Measurements from ENCODE around the gene ZBTB7C.

ZBTB7C gene

DNA sequence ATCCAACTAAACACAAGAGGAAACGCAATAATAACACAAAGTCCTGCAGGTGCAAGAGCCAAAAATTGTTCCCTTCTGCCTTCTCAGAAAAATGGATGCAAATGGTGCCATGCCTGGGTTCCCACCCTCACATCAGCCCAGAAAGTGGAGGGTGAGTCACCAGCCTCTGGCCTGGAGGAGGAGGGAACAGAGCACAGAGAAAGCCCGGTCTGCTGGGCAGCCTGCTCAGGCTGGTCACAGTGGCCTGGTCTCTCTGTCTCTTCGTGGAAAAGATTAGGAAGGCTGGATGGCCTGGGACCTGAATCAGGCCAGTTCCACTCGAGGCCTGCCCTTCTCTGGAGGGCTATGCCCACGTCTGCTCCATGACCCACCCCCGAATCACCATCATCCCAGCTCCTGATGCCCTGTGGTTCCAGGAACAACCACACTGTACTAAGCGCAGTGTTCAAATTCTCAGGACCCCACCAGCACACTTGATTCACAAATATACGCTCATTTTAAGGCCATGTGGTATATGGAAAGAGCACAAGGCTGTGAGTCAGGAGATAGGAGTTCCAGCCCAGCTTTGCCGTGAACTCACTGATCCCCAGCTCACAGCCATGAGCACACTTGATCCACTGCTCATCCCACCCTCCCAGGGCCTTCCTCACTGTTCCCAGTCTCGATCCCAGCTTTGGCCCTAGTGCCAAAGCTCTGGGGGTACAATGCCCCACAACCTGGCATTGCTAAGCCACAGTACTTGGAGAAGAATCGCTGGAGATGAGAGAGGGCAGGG, 82.1 kb downstream of the ZBTB7C start:
- no peak for DNase-seq (ENCODE audit: extremely low read depth in 1 of 2, low read depth in 1 of 2)

DNA sequence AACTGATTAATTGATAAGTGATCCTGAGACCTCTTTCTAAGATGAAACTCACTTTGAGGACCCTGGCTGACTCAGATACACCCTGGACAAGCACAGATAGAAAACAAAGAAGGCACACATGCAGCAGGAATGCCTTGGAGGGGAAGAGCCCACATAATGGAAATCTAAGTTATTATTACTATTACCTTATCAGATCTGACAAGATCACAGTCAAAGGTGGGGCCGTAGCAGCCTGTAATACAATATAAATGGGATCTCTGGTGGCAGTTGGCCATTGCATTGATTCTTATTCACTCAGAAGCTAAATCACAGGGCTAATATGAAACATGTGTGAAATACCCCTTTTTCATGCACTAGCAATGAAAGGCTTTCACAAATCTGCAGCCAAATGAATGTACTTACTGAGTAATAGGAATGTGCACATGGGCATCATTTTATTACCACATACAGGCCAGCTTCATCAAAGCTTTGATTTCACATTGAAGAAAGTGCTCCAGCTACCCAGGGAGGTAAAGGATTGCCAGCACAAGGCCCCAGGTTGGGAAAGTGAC, 84.0 kb downstream of the ZBTB7C start:
- no peak for DNase-seq (ENCODE audit: extremely low read depth in 1 of 2, low read depth in 1 of 2)

DNA sequence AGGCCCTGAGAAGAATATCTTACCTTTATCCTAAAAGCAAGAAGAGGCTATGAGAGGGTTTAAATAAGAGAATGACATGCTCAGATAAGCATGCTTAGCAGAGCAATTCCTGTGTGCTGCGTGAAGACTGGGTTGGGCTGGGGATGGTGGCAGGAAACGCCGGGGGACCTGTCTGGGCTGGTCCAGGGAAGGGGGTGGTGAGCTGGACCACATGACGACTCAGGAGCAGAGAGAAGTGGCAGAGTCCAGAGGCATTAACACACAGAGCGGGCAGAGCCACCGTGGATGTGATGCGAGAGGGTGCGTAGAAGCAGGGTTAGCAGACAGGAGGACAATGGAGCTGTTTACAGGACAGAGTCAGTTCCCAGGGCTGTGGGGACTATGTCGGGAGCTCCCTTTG, 84.5 kb downstream of the ZBTB7C start:
- DNase-seq (ENCODE audit: extremely low read depth in 1 of 2, low read depth in 1 of 2): no peak

DNA sequence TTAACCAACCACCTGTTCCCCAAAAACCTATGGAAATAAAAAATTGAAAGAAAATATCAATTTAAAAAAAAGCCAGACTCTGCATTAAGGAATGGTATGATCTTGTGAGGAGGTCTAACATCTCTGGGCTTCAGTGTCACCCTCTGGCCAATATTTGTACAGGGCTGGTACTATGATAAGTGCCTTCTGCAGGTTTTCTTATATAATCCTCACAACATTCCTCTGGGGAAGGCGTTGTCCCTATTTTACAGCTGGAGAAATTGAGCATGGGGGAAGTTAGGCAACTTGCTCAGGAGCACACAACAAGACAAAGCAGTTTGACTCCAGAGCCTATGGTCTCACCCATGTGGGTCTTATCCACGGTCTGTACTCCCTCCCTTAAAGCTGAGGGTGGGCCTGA, 86.0 kb downstream of the ZBTB7C start:
- no peak for DNase-seq (ENCODE audit: extremely low read depth in 1 of 2, low read depth in 1 of 2)

DNA sequence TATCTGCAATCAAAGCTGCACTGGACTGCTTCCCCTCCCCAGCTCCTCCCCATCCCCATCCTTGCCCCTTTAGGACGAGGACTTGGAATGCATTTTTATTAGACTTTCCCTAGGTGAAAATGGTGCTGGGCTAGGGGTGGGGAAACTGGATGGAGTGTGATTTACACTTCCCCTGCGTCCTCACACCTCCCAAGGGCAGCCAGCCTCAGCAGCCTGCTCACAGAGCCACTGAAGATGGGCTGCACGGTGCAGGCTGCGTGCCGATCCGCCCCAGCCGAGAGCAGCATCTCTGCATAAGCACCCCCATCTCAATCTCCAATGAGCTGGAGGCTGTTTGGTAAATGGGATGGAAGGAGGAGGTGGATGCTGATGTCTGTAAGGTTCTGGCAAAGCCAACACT, 87.6 kb downstream of the ZBTB7C start:
- no peak for DNase-seq (ENCODE audit: extremely low read depth in 1 of 2, low read depth in 1 of 2)

DNA sequence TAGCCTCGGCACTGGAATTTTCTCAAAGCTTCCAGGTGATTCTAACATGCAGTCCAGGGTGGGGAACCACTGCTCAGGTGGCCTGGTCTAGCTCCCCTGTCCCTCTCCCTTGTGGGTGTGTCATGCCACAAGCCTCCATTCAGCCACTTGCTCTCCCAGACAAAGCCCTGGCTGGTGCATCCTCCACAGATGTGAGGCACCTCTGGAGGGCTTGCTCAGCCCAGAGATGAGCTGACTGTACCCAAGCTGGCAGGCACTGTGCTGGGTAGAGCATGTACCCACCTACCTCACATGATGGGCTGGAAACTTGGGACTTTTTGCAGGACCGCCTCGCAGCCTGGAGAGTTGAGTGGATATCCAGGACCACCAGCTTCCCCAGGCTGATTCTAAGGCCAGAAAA, 88.1 kb downstream of the ZBTB7C start:
- no peak for DNase-seq (ENCODE audit: extremely low read depth in 1 of 2, low read depth in 1 of 2)

DNA sequence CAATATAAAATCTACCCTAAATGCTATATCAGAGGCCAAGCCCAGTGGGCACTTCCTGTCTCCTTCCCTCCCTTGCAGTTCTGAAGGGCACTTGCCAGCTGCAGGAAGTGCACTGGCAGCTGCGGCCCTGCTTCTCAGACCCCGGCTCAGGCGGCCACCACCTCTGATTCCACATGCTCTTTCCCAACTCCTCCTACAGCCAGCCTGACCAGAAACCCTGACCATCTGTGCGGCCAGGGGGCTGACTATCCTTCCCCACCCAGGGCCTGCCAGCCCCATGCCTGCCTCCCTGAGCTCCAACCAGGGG, 88.6 kb downstream of the ZBTB7C start:
- no peak for DNase-seq (ENCODE audit: extremely low read depth in 1 of 2, low read depth in 1 of 2)

DNA sequence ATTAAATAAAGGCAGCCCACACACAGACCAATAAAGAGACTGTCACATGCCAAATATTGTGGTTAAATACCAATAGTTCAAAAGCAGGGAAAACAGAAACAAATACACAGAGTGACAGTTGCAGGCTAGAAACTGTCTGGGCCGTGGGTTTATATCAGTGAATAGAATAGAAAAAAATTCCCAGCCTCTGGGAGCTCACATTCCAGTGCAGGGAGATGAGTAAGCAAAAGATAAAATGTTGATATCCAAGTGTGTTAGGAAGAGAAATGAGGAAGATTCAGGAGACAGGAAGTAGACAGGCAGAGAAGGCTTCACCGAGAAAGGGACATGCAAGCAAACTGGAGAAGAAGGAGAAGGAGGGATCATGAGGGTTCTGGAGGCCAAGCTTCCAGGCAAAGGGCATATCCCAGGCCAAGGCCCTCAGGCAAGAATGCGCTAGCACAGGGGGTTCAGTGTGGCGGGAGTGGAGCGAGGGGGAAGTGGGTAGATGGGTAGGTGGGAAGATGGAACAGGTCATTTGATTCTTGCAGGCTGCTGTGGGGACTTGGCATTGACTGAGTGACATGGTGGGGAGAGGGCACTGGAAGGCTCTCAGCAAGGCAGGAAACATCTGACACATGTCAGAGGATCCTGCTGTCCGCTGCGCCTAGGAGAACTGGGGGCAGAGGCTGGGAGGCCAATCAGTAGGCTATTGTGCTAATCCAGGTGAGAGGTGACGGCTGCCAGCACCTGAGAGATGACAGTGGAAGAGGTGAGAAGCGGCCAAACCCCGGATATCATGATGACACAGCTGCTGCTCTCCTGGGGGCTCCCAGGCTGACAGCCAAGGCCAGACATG, 89.2 kb downstream of the ZBTB7C start:
- DNase-seq (ENCODE audit: extremely low read depth in 1 of 2, low read depth in 1 of 2): no peak

DNA sequence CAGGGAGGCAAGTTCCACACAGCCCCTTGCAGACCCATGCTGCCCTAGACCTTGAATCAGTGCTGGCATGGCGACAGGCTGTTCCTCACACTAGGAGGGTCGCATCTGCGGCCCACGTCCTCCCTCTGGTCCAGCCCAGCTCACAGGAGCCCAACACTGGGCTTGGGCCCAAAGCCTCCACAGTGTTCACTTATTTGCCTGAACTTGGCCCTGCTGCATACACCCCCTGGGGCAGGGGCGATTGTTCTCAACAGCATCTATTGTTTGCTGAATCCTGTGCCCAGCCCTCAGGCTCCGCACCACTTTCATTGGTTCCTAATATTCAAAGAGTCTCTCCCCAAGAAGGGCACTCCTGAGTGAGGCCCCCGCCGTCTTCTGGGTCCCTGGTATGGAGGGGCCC, 90.7 kb downstream of the ZBTB7C start:
- no peak for DNase-seq (ENCODE audit: extremely low read depth in 1 of 2, low read depth in 1 of 2)

DNA sequence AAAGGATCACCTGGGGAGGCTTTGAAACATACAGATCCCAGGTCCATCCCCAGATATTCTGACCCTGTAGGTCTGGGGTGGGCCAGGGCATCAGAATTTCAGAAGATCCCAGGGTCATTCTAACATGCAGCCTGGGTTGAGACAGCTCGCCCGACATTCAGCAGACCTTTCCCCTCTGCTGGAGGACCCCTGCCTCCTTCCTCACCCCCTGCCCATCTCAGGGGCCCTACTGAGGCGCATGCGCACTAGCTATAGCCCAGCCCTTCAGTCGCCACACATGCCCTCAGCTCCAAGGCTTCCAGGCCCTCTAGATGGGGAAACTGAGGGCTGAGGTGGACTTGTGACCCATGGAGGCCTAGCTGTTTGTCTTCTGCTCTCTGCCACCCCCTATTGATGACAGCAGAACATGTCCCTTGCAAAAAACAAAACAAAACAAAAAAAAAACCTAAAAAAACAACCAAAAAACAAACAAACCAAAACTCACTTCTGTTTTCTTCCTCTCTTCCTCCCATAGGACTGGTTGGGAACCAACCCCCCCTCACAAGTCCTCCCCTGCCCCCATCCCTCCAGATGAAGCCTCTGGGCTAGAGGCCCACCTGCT, 91.3 kb downstream of the ZBTB7C start:
- DNase-seq (ENCODE audit: extremely low read depth in 1 of 2, low read depth in 1 of 2): no peak

DNA sequence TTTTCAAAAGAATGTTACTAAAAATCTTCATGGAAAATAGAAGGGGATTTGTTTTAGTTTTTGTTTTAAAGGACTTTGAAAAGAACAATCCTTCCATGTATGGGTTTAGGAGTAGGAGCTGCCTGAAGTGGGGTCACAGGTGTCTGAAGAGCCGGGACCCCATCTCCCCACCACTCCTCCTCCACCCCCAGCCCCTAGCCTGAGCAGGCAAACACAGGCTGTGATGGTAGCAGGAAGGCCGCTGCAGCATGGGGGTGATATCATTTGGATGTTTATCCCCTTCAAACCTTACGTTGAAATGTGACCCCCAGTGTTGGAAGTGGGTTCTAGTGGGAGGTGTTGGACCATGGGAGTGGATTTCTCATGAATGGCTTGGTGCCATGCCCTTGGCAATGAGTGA, 93.0 kb downstream of the ZBTB7C start:
- DNase-seq (ENCODE audit: extremely low read depth in 1 of 2, low read depth in 1 of 2): no peak

DNA sequence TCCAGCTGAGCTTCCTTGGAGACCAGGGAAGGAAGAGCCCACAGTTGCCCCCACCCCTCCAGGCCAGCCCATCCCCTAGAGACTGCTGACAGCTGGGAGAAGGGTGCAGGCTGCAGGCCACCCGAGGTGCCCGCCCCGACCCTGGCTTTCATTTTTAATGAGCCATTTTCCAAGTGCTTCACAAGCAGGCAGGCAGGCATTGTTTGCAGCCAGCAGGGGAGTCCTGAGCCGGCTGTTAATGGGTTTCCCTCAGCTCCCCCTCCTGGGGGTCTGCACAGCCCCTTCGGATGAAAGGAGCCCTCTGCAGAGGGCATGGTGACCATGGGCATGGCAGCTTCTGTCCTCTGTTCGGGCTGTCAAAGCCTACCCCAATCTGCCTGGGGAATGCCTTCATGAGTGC, 94.5 kb downstream of the ZBTB7C start:
- no peak for DNase-seq (ENCODE audit: extremely low read depth in 1 of 2, low read depth in 1 of 2)

DNA sequence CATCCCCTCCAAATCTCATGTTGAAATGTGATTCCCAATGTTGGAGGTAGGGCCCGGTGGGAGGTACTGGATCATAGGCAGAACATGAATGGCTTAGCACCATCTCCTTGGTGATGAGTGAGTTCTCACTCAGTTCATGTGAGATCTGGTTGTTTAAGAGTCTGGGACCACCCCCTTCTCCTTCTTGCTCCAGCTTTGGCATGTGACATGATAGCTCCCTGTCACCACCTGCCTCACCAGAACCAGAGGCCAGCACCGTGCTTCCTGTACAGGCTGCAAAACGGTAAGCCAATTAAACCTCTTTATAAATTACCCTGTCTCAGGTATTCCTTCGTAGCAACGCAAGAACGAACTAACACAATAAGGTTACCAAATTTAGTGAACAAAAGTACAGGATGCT, 95.4 kb downstream of the ZBTB7C start:
- no peak for DNase-seq (ENCODE audit: extremely low read depth in 1 of 2, low read depth in 1 of 2)

DNA sequence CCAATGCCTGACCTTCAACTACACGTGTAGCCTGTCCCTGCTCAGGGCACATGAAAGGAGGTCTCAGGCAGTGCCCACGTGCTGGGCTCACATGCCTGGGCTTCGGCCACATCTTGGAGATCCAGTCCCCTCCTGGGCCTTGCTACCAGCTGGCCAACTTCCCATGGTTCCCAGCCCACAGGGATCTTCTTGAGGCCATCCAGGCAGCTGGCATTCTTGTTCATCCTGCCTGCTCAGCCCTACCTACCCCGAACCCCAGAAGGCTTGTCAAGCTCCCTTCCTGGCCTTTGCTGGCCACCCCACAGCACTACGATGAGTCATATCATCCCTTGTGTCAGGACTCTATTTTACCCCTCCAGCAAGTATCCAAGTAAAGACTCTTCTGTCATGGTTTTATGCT, 97.1 kb downstream of the ZBTB7C start:
- DNase-seq (ENCODE audit: extremely low read depth in 1 of 2, low read depth in 1 of 2): no peak

DNA sequence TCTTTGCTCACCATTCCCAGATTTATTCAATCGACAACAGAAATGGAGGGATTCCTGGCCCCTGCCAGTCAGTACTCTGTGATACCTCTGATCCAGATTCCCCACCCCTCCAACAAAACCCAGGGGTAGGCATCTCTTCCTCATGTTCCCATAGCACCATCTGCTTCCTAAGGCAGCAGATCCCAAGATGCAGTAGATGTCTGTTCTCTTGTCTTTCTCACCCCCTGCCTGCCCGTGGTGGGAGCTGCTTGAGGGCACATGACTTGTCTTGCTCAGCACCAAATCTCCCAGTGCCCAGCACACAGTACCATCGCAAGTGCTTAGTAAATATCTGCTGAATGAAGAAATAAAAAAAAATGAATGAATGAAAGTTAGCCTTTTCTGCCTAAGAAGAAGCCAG, 98.2 kb downstream of the ZBTB7C start:
- DNase-seq (ENCODE audit: extremely low read depth in 1 of 2, low read depth in 1 of 2): no peak

DNA sequence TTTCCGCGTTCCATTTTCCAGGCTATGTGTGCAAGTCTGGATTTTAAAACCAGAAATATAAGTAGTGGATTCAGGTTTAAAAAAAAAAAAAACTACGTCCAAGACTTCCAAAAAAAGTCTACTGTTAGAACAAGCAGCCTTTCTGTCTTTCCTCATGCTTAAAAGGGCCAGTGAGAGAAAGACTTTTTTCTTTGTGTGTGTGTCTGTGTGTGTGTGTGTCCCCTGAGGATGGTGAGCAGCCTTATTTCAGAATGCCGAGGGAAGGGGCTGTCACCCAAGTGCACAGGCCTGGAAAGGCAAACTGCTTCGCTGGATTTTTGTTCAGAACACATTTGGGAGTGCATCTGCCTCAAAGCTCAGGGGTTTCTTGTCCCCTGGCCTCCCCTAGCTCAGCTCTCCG, 98.8 kb downstream of the ZBTB7C start:
- no peak for DNase-seq (ENCODE audit: extremely low read depth in 1 of 2, low read depth in 1 of 2)

DNA sequence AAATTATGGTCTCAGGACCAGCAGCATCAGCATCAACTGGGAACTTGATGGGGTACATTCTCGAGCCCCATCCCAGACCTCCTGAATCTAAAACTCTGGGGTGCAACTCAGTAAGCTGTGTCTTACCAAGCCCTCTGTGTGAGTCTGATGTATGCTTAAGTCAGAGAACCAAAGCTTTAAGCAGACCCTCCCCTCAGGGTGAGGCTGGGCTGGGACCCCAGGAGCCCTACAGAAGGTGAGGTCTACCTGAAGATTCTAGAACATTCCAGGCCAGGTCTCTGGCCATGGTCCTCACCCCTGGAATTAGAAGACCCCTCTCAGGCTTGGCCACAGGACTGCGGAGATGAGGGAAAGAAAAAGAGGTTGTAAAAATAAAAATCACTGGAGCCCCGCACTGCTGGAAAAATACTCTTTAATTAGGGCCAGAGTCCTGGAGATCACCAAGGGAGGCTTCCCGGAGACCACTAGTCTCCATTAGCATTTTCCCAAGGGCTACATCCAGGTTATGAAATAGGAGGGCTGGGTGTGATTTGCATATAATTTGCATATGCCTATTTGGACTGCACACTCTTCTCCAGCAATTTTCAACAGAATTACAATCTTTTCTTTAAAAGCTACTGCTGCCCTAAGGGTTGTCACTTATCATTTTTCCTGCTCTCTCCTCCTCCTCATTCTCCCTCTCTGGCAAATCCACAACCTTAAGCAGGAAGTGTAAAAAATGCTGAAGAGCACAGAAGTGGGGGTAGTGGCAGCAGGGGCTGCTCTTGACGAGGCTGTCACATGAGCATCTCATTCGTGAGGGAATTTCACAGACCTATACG, 100.2 kb downstream of the ZBTB7C start:
- no peak for DNase-seq (ENCODE audit: extremely low read depth in 1 of 2, low read depth in 1 of 2)

DNA sequence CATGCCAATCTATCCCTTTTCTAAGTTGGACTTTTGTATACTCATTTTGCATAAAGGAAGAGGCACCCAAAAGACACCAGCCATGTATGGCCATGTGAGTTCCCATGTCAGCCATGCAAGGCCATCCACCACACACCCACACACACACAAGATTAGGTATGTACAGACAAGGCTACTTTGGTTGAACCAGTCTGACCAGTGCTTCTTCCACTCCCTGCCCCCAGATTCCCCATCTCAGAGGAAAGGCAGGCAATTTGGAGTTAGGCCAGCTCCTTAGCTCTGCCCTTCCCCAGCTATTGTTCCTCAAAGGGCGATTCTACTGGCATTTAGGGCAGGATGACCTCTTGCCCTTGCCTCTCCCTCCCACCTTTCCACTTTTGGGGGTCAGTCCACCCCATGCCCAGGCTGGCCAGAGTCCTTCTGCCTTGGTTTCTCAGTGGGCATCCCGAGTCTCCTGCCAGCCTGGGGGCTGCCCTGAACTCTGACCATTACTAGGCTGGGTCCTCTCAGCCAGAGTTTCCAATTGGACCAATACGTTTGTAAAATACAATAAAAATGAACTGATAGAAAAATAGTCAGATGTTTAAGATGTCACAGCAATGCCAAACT, 101.1 kb downstream of the ZBTB7C start:
- no peak for DNase-seq (ENCODE audit: extremely low read depth in 1 of 2, low read depth in 1 of 2)

DNA sequence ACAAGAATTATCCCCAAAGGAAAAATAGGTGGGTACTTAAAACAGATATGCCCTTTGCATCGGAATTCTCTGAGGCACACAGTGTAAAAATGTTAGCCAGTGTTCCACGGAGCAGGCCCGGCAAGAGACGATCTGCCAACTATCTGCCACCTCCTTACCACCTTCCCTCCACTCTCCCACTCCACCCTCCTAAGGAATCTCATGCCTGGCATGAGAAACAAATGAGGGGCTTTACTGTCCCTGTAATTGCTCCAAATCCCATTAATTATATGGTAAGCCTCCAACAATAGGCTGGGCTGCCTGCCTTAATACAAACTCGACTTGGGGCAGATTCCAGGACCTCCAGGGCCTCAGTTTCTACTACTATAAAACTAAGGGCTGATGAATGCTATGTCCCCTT, 102.3 kb downstream of the ZBTB7C start:
- no peak for DNase-seq (ENCODE audit: extremely low read depth in 1 of 2, low read depth in 1 of 2)

DNA sequence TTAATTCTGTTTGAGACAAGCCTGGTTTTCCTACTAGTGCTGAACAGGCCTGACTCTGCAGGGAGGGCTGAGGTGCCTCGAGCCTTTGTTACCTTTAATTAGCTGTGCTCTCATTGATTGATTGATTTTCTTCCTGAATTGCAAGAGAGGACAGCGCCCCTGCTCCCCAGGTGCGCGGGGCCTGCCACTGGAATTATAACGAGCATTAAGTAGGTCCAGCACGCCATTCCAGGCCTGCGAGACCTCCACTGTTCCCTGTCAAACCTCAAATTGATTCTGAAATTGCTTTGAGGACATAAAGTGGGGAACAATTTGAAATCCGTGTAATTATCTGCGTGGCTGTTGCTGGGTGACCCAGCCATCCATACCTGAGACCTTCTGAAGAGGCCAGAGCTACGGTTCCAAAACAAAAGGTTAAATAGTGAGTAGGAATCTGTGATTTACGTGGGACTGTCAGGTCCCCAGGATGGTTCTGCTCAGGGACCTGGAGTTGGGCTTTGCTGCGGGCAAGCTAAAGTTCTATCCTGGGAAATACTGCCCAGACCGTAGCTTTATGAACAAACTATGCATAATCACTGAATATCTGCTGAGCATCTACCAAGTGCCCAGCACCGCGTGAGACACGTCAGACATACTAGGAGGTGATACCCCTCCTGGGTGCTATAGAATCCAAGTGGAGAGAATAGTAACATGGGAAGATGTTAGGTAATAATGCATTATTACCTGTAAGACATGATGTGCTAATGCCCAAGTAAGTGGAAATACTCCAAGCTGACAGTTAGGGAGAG, 104.1 kb downstream of the ZBTB7C start:
- DNase-seq (ENCODE audit: extremely low read depth in 1 of 2, low read depth in 1 of 2): no peak

Measured in stimulated activated CD8-positive, alpha-beta memory T cell treated with anti-CD3 and anti-CD28 coated beads, Interleukin-7, amount 100 ng/mL, for 48 hours (primary cell).